ENCODE results near the gene INVS. TPM values are rescaled to one million over a fixed set of nuclear protein-coding genes. Genes with fewer than 3 reads are reported as not detected.
A peak's percentile ranks its signal among the peaks of the same experiment; 100 is the strongest.
"Not testable (repeated sequence)": the region's sequence is repeated elsewhere in the genome, so short reads cannot be mapped to it uniquely, and the experiment has no call there.

The INVS gene
- total RNA-seq, 2 donors from 2014 or later, result 17.7 to 29.7 TPM

DNA sequence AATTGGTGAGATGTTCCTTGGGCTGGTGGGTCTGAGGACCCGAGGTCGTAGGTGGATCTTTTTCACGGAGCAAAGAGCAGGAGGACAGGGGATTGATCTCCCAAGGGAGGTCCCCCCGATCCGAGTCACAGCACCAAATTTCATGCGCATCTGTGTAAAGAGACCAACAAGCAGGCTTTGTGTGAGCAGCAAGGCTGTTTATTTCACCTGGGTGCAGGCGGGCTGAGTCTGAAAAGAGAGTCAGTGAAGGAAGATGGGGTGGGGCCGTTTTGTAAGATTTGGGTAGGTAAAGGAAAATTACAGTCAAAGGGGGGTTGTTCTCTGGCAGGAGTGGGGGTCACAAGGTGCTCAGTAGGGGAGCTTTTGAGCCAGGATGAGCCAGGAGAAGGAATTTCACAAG is 46.9 kb downstream of the INVS start:
- H3K4me1 ChIP-seq (replicated peaks); DNase-seq (ENCODE audit: low spot score); intact Hi-C loops (cut with DNase I); H3K9me3 ChIP-seq; H3K27me3 ChIP-seq (replicated peaks; ENCODE audit: insufficient read depth); H3K36me3 ChIP-seq; H3K27ac ChIP-seq; H3K4me3 ChIP-seq: not testable (repeated sequence)
- WGBS, result 85% methylated on average over 8 of the region's 8 CpGs

GRCh38 chr9:100150214-100150613 is 51.2 kb downstream of the INVS start:
- TF ChIP-seq CTCF (IDR thresholded peaks at IDR 0.05), result no peak
- no peak for TF ChIP-seq POLR2AphosphoS5 (IDR thresholded peaks at IDR 0.05)
- TF ChIP-seq POLR2A (IDR thresholded peaks at IDR 0.05), result no peak
- intact Hi-C loops (cut with DNase I), result no loop called here
- Histone ChIP-seq H3K9me3 (no peaks in the 10 kb centered on the region), H3K27me3 (replicated peaks; ENCODE audit: insufficient read depth) (no peaks in the 10 kb centered on the region), H3K36me3 (no peaks in the 10 kb centered on the region), H3K4me3 (no peak overlapping the region), H3K27ac (no peak overlapping the region), H3K4me1 (replicated peaks) (no peaks in the 10 kb centered on the region)
- 6% methylated on average over 2 of the region's 2 CpGs for WGBS
- DNase-seq (ENCODE audit: low spot score), result peak; percentile 10

DNA sequence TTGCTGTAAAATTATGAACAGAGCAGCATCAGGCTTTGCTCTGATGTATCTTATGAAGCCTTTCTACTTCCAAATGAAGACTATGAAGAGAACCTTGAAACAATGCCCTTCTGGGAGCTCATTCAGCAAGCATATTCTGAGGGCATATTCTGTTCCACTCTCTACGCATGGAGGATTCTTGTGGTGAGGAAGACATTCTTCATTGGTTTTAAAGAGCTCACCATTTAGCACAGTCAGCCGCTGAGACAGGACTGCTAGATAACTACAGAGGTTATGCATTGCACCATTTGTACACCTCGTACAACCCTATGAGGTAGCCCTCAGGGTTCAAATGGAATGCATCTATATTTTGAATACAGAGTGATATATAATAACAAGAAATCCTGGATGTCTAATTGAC is 61.0 kb downstream of the INVS start:
- WGBS, result 100% methylated on average over 3 of the region's 3 CpGs

GRCh38 chr9:100167176-100167575 is 68.1 kb downstream of the INVS start:
- Histone ChIP-seq H3K27me3 (replicated peaks; ENCODE audit: insufficient read depth) (no peaks in the 10 kb centered on the region), H3K4me1 (replicated peaks) (no peaks in the 10 kb centered on the region), H3K4me3 (no peak overlapping the region), H3K36me3 (no peaks in the 10 kb centered on the region), H3K9me3 (no peaks in the 10 kb centered on the region), H3K27ac (no peak overlapping the region)
- intact Hi-C loops (cut with DNase I), result no loop called here
- TF ChIP-seq POLR2AphosphoS5 (IDR thresholded peaks at IDR 0.05), result no peak
- no peak for TF ChIP-seq CTCF (IDR thresholded peaks at IDR 0.05)
- no peak for TF ChIP-seq POLR2A (IDR thresholded peaks at IDR 0.05)
- DNase-seq (ENCODE audit: low spot score), result no peak

More for the DNA sequence above, 61.0 kb downstream of the INVS start:
- Histone ChIP-seq H3K27me3 (replicated peaks; ENCODE audit: insufficient read depth) (no peaks in the 10 kb centered on the region), H3K36me3 (no peaks in the 10 kb centered on the region), H3K9me3 (no peaks in the 10 kb centered on the region), H3K4me3 (no peak overlapping the region), H3K4me1 (replicated peaks) (no peaks in the 10 kb centered on the region), H3K27ac (no peak overlapping the region)
- intact Hi-C loops (cut with DNase I), result no loop called here
- no peak for DNase-seq (ENCODE audit: low spot score)
- TF ChIP-seq POLR2AphosphoS5 (IDR thresholded peaks at IDR 0.05), result no peak
- no peak for TF ChIP-seq POLR2A (IDR thresholded peaks at IDR 0.05)
- TF ChIP-seq CTCF (IDR thresholded peaks at IDR 0.05), result no peak

GRCh38 chr9:100167915-100168654 is 69.0 kb downstream of the INVS start:
- H3K27me3 ChIP-seq (replicated peaks; ENCODE audit: insufficient read depth), result no peaks in the 10 kb centered on the region
- DNase-seq (ENCODE audit: low spot score), result no peak
- no peaks in the 10 kb centered on the region for H3K4me1 ChIP-seq (replicated peaks)
- H3K36me3 ChIP-seq, result no peaks in the 10 kb centered on the region
- H3K27ac ChIP-seq, result no peak overlapping the region
- H3K9me3 ChIP-seq, result no peaks in the 10 kb centered on the region
- intact Hi-C loops (cut with DNase I), result no loop called here
- no peak for TF ChIP-seq POLR2A (IDR thresholded peaks at IDR 0.05)
- no peak for TF ChIP-seq CTCF (IDR thresholded peaks at IDR 0.05)
- TF ChIP-seq POLR2AphosphoS5 (IDR thresholded peaks at IDR 0.05), result no peak
- H3K4me3 ChIP-seq, result no peak overlapping the region
- 68% methylated on average over 5 of the region's 5 CpGs for WGBS

Measured in prostate gland (tissue), 2 donors.